A673 (cell line): Measurements from ENCODE around the gene CLASP1.
"Not testable (repeated sequence)": the region's sequence is repeated elsewhere in the genome, so short reads cannot be mapped to it uniquely, and the experiment has no call there.

Experiments used
- CTCF ChIP-seq: fragments of 300-800, 200-600 bp; sonication (generic); conservative IDR thresholded peaks from 2 replicates; pipeline ENCODE4 v1.5.1; 2017; ENCODE audit warnings: low read depth, mild to moderate bottlenecking, antibody characterized with exemption, low read length, moderate library complexity, mixed read lengths
- EZH2 ChIP-seq: fragments of 200-600 bp; sonication (generic); IDR thresholded peaks from 2 replicates; pipeline ENCODE4 v1.6.1; 2017; ENCODE audit warnings: borderline replicate concordance, low read depth, mild to moderate bottlenecking, mixed read lengths, antibody characterized with exemption, low read length; ENCODE audit not compliant: poor library complexity, severe bottlenecking

- TF ChIP-seq EZH2, CTCF: not testable (repeated sequence)
These were observed 335.6 kb downstream of the CLASP1 start for GRCh38 chr2:121313701-121314100.
